Hepatocyte (in vitro differentiated cells): Measurements from ENCODE around the gene TH. TPM values are rescaled to one million over a fixed set of nuclear protein-coding genes. Genes with fewer than 3 reads are reported as not detected.

Source experiments
- DNase-seq: peaks from one replicate; pipeline ENCODE4 v3.0.0-alpha.2; 2016; ENCODE audit warnings: low spot score
- H2AFZ ChIP-seq: fragments of 200-600 bp; sonication (generic); 2 replicates; pipeline ENCODE4 v1.6.0; 2016; ENCODE audit warnings: antibody characterized with exemption, mild to moderate bottlenecking
- H3K27ac ChIP-seq: fragments of 200-600 bp; sonication (generic); 2 replicates; pipeline ENCODE4 v1.5.1; 2016; ENCODE audit warnings: mild to moderate bottlenecking
- H3K27me3 ChIP-seq: fragments of 200-600 bp; sonication (generic); 2 replicates; pipeline ENCODE4 v1.6.1; 2016
- H3K36me3 ChIP-seq: fragments of 200-600 bp; sonication (generic); replicated peaks from 2 replicates; pipeline ENCODE4 v1.5.1; 2016; ENCODE audit warnings: low read depth; ENCODE audit not compliant: insufficient read depth
- H3K4me1 ChIP-seq: fragments of 200-600 bp; sonication (generic); 2 replicates; pipeline ENCODE4 v1.5.1; 2016; ENCODE audit warnings: mild to moderate bottlenecking, moderate library complexity; ENCODE audit not compliant: insufficient read depth
- H3K4me2 ChIP-seq: fragments of 200-600 bp; sonication (generic); 2 replicates; pipeline ENCODE4 v1.6.0; 2016
- H3K4me3 ChIP-seq: fragments of 200-600 bp; sonication (generic); 2 replicates; pipeline ENCODE4 v1.5.1; 2016; ENCODE audit warnings: mild to moderate bottlenecking
- H3K79me2 ChIP-seq: fragments of 200-600 bp; sonication (generic); 2 replicates; pipeline ENCODE4 v1.6.0; 2017; ENCODE audit warnings: mild to moderate bottlenecking
- H3K9me2 ChIP-seq: fragments of 200-600 bp; sonication (generic); replicated peaks from 2 replicates; pipeline ENCODE4 v1.6.0; 2017; ENCODE audit warnings: mild to moderate bottlenecking; ENCODE audit not compliant: insufficient read depth
- H3K9me3 ChIP-seq: fragments of 200-600 bp; sonication (generic); 2 replicates; pipeline ENCODE4 v1.5.1; 2016; ENCODE audit warnings: low read depth, mild to moderate bottlenecking
- H4K20me1 ChIP-seq: fragments of 200-600 bp; sonication (generic); 2 replicates; pipeline ENCODE4 v1.6.0; 2016; ENCODE audit warnings: mild to moderate bottlenecking; ENCODE audit not compliant: insufficient read depth, poor library complexity, severe bottlenecking
- EZH2 ChIP-seq: fragments of 200-600 bp; sonication (generic); IDR thresholded peaks from 2 replicates; pipeline ENCODE4 v1.6.1; 2016; ENCODE audit warnings: antibody characterized with exemption, mild to moderate bottlenecking, borderline replicate concordance
- EZH2phosphoT487 ChIP-seq: fragments of 200-600 bp; sonication (generic); IDR thresholded peaks from one replicate; pipeline ENCODE4 v1.6.1; 2018; ENCODE audit warnings: antibody characterized with exemption, mild to moderate bottlenecking, low read depth, moderate library complexity; ENCODE audit not compliant: unreplicated experiment, severe bottlenecking
- WGBS: methylation state at CpG from one replicate; pipeline ENCODE4 v1.1.6; 2016; ENCODE audit warnings: low lambda C conversion rate; ENCODE audit errors: missing lambda C conversion rate; 5-methylcytosine and 5-hydroxymethylcytosine counted together
- polyA plus RNA-seq: library from polyadenylated mRNA; unstranded; fragments of >200 nt; fragmentation: Nextera tagmentation; extraction: Ambion mirVana; gene quantifications from 2 replicates; pipeline ENCODE4 v1.2.1, GENCODE V29; 2016
- total RNA-seq: library from RNA; depleted of rRNA; stranded (reverse); fragments of >200 nt; gene quantifications from 2 replicates; pipeline ENCODE4 v1.2.3, GENCODE V29; 2014
- TF ChIP-seq, protein P1 (sequence below): fragments of 200-600 bp; sonication (generic); IDR thresholded peaks from 2 replicates; pipeline ENCODE4 v1.5.1; 2016; ENCODE audit warnings: antibody characterized with exemption, mild to moderate bottlenecking; ENCODE audit not compliant: poor library complexity

The TH gene
- total and polyA plus RNA-seq, 2 experiments from 2014 or later = 2.6 to 15.3 TPM

DNA sequence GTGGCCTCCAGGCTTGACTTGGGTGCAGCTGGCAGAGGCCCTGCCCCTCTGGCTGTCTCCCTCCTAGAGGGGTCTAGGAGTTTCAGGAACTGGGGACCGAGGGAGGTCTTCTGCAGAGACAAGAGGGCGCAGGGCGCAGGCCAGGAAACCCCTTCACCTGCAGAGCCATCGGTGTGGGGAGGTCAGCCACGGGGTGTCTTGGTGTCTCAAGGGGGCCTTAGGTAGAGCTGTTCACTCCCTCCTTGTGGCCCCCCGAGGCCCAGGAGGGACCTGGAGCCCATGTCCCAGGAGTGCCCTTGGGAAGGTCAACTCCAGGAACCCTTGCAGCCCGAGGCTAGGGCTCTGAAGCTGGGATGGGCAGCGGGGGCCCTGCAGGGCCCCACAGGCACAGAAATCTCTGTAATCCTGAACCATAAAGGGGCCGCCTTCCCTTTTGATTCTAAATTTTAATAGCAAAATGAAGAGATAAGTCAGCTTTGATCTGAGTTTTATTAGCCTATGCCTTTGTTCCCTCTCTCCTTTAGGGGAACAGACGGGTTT is 31.4 kb upstream of the TH start:
- no peaks in the 10 kb centered on the region for H3K9me2 ChIP-seq
- 64% methylated on average over 10 of the region's 10 CpGs for WGBS
- H3K79me2 ChIP-seq = no peaks in the 10 kb centered on the region
- peak overlapping the region; percentile 12 for H3K27ac ChIP-seq
- H2AFZ ChIP-seq = no peak overlapping the region
- no peak overlapping the region for H3K4me3 ChIP-seq
- H3K27me3 ChIP-seq = no peaks in the 10 kb centered on the region
- peaks cover 13% of the 10 kb centered on the region for H3K4me1 ChIP-seq
- H3K36me3 ChIP-seq = no peaks in the 10 kb centered on the region
- no peak for TF ChIP-seq EZH2
- TF ChIP-seq, protein P1, sequence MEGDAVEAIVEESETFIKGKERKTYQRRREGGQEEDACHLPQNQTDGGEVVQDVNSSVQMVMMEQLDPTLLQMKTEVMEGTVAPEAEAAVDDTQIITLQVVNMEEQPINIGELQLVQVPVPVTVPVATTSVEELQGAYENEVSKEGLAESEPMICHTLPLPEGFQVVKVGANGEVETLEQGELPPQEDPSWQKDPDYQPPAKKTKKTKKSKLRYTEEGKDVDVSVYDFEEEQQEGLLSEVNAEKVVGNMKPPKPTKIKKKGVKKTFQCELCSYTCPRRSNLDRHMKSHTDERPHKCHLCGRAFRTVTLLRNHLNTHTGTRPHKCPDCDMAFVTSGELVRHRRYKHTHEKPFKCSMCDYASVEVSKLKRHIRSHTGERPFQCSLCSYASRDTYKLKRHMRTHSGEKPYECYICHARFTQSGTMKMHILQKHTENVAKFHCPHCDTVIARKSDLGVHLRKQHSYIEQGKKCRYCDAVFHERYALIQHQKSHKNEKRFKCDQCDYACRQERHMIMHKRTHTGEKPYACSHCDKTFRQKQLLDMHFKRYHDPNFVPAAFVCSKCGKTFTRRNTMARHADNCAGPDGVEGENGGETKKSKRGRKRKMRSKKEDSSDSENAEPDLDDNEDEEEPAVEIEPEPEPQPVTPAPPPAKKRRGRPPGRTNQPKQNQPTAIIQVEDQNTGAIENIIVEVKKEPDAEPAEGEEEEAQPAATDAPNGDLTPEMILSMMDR = no peak
- TF ChIP-seq EZH2phosphoT487 = no peak
- no peaks in the 10 kb centered on the region for H3K9me3 ChIP-seq
- H3K4me2 ChIP-seq = no peak overlapping the region
- no peak for DNase-seq
- no peaks in the 10 kb centered on the region for H4K20me1 ChIP-seq

DNA sequence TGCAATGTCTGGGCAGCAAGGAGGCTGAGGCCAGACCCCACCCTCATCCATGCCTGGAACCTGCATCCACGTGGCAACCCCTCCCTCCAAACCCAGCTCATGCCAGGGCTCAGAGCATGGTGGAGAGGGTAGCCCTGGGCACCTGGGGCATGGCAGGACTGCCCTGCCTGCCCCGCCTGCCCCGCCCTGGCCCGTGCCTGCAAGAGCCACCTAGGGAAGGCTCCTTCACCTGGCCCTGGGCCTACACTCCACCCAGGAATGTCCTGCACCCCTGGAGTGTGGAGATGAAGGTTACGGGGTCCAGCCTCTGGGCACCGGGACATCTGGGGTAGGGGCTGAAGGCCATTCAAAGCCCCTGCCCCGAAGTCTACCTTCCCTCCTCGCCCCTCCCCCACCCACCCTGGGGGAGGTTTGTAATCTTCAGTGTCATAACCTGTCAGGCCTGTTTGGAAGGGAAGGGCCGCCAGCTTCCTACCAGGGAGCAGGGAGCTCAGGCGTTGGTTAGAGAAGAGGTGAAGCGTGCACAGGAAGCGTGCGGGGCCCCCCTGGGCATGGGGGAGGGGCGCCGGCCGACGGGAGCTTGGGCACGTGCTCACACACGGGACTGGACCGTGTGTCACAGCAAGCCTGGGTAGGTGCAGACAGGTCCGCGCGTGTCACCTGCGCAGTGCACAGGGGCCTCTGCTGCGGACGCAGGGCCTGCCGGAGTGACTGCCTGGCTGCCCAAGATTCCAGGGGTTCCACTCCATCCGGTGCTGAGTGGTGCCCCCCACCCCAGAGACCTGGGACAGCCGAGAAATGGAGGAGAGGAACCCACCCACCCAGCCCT is 30.7 kb upstream of the TH start:
- Histone ChIP-seq H3K79me2 (no peaks in the 10 kb centered on the region), H3K4me2 (no peak overlapping the region), H3K27me3 (no peaks in the 10 kb centered on the region), H2AFZ (no peak overlapping the region), H3K27ac (peak overlapping the region; percentile 12), H3K4me1 (peaks cover 13% of the 10 kb centered on the region), H3K36me3 (no peaks in the 10 kb centered on the region), H3K9me3 (no peaks in the 10 kb centered on the region), H3K9me2 (no peaks in the 10 kb centered on the region), H3K4me3 (no peak overlapping the region), H4K20me1 (no peaks in the 10 kb centered on the region)
- peak; percentile 72 for DNase-seq
- whole genome bisulfite sequencing = 64% methylated on average over 21 of the region's 29 CpGs
- TF ChIP-seq, protein P1 = no peak
- TF ChIP-seq EZH2 = no peak
- TF ChIP-seq EZH2phosphoT487 = no peak

DNA sequence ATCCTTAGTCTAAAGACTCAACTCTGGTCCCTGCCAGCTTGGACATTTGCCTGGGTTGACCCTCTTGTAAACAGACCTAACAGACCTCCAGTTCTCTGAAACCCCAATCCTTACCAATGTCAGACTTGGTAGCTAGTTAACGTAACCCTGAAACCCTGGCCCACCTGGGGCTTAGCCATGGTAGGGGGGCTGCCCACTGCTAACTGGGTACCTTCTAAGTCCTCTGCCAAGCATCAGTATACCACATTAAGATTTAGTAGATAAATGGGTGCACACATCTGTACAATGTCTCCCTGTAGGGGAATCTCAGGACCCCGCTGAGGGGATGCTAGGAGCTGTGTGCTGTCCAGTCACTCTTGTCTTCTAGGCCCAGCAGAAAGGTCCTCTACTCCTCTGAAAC is 29.9 kb upstream of the TH start:
- no peak overlapping the region for H3K4me3 ChIP-seq
- H4K20me1 ChIP-seq = no peaks in the 10 kb centered on the region
- H2AFZ ChIP-seq = no peak overlapping the region
- no peak overlapping the region for H3K4me2 ChIP-seq
- no peak for TF ChIP-seq EZH2phosphoT487
- TF ChIP-seq, protein P1 = no peak
- no peaks in the 10 kb centered on the region for H3K9me2 ChIP-seq
- H3K79me2 ChIP-seq = no peaks in the 10 kb centered on the region
- no peak for DNase-seq
- no peaks in the 10 kb centered on the region for H3K36me3 ChIP-seq
- peaks cover 13% of the 10 kb centered on the region for H3K4me1 ChIP-seq
- 98% methylated on average over 2 of the region's 2 CpGs for WGBS
- no peaks in the 10 kb centered on the region for H3K27me3 ChIP-seq
- H3K9me3 ChIP-seq = no peaks in the 10 kb centered on the region
- H3K27ac ChIP-seq = no peak overlapping the region
